ENCODE data around the gene RWDD3. TPM values are rescaled to one million over a fixed set of nuclear protein-coding genes. Genes with fewer than 3 reads are reported as not detected.

RWDD3 gene
- total RNA-seq, 4 donors from 2014 or later: 8.7 to 10.1 (median 9.5) TPM

DNA sequence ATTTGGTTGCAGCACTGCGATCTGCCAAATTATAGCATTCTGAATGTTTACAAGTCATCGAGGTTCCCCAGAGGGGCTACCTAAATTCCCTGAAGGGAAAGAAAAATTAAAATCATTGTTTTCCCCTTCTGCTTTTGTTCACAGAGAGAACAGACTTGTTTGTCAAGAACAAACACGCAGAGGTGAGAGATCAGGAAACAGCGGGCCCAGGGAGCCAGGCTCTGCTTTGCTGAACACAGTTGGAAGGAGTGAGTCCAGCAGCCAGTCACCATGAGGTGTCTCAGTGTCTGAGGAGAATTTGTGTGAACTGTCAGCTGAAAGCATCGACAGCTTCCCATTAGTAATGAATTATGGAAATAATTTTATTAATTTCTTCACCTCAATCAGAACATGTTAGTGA, 52.5 kb downstream of the RWDD3 start:
- no peaks in the 10 kb centered on the region for H3K9me3 ChIP-seq
- no peak for ATAC-seq
- 64 to 66% methylated on average over 3 to 5 of the region's 5 CpGs for WGBS, 2 donors (ENCODE audit: low coverage in 1 of 2)
- no peaks in the 10 kb centered on the region for H3K36me3 ChIP-seq
- H3K4me3 ChIP-seq: no peak overlapping the region
- H3K4me1 ChIP-seq: no peaks in the 10 kb centered on the region
- H3K27ac ChIP-seq: no peak overlapping the region
- TF ChIP-seq POLR2AphosphoS5 (IDR thresholded peaks at IDR 0.05) (no peak), POLR2A (IDR thresholded peaks at IDR 0.05) (no peak), EP300 (IDR thresholded peaks at IDR 0.05) (no peak)
- TF ChIP-seq, protein P1, sequence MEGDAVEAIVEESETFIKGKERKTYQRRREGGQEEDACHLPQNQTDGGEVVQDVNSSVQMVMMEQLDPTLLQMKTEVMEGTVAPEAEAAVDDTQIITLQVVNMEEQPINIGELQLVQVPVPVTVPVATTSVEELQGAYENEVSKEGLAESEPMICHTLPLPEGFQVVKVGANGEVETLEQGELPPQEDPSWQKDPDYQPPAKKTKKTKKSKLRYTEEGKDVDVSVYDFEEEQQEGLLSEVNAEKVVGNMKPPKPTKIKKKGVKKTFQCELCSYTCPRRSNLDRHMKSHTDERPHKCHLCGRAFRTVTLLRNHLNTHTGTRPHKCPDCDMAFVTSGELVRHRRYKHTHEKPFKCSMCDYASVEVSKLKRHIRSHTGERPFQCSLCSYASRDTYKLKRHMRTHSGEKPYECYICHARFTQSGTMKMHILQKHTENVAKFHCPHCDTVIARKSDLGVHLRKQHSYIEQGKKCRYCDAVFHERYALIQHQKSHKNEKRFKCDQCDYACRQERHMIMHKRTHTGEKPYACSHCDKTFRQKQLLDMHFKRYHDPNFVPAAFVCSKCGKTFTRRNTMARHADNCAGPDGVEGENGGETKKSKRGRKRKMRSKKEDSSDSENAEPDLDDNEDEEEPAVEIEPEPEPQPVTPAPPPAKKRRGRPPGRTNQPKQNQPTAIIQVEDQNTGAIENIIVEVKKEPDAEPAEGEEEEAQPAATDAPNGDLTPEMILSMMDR (IDR thresholded peaks at IDR 0.05): no peak
- no peaks in the 10 kb centered on the region for H3K27me3 ChIP-seq

DNA sequence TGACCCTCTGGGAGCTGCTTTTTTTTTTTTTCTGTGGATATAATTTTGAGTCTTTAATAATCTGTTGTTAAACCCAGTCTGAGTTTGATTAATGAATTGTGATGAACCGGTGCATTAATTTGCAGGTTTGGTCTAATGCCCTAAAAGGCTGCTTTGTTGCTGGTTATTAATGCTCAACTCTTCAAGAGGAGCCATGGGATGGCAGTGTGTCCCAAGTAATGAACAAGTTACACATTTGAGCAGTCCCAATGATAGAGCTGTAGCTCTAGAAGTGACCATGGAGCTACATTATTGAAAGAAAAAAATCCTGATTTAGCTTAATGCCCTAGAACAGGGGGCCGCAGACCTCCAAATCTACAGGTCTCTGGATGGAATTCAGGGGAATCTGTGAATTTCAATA, 53.1 kb downstream of the RWDD3 start:
- WGBS, 2 donors (ENCODE audit: low coverage in 1 of 2): 57 to 60% methylated on average over 2 of the region's 2 CpGs
- no peak overlapping the region for H3K27ac ChIP-seq
- TF ChIP-seq POLR2A (IDR thresholded peaks at IDR 0.05) (no peak), EP300 (IDR thresholded peaks at IDR 0.05) (no peak), POLR2AphosphoS5 (IDR thresholded peaks at IDR 0.05) (no peak)
- TF ChIP-seq, protein P1 (IDR thresholded peaks at IDR 0.05): no peak
- no peak for ATAC-seq
- H3K4me3 ChIP-seq: no peak overlapping the region
- no peaks in the 10 kb centered on the region for H3K27me3 ChIP-seq
- no peaks in the 10 kb centered on the region for H3K4me1 ChIP-seq
- no peaks in the 10 kb centered on the region for H3K9me3 ChIP-seq
- H3K36me3 ChIP-seq: no peaks in the 10 kb centered on the region

DNA sequence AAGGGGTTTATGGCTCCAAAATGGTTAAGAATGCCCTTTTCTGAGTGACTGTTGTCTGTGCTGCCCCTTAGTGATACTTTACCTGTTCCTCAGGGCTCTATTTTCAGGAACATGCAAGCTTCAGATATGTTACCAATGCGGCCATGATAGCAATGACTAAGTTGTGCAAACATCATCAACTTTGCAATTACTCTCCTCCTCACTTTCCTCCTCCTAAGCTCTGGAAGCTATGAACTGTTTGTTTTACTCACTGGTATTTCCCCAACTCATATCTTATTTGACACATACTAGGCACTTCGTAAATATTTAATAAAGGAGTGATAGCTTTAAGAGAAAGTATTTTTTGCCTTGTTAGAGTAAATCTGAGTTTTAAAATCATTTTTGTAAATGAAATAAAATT, 53.8 kb downstream of the RWDD3 start:
- TF ChIP-seq POLR2A (IDR thresholded peaks at IDR 0.05) (no peak), POLR2AphosphoS5 (IDR thresholded peaks at IDR 0.05) (no peak), EP300 (IDR thresholded peaks at IDR 0.05) (no peak)
- TF ChIP-seq, protein P1 (IDR thresholded peaks at IDR 0.05): no peak

More for the DNA sequence above, 53.8 kb downstream of the RWDD3 start:
- Histone ChIP-seq H3K36me3 (no peaks in the 10 kb centered on the region), H3K9me3 (no peaks in the 10 kb centered on the region), H3K27me3 (no peaks in the 10 kb centered on the region), H3K4me1 (no peaks in the 10 kb centered on the region), H3K27ac (no peak overlapping the region), H3K4me3 (no peak overlapping the region)
- 74 to 93% methylated on average over 2 of the region's 2 CpGs for WGBS, 2 donors (ENCODE audit: low coverage in 1 of 2)
- ATAC-seq: no peak

Other genes with a start within 250 kb of the RWDD3 start
- gene ALG14, start 161.3 kb upstream of the RWDD3 start, total RNA-seq: 1 to 10 TPM in 1 of 4 donors, under 1 TPM in 3; 0.62 to 1.2 (median 0.79) TPM
- 10 to 100 TPM; 15.3 to 19.5 (median 17.8) TPM for gene TLCD4, start 116.9 kb upstream of the RWDD3 start, total RNA-seq

All from gastroesophageal sphincter (tissue), 4 donors.